ENCODE measurements around the gene DRICH1.
"Not testable (repeated sequence)": the region's sequence is repeated elsewhere in the genome, so short reads cannot be mapped to it uniquely, and the experiment has no call there.

The DRICH1 gene

GRCh38 chr22:23646526-23646925 is 14.4 kb upstream of the DRICH1 start:
- DNase-seq, result not testable (repeated sequence)

- DNase-seq, result not testable (repeated sequence)
These were observed 8.1 kb upstream of the DRICH1 start for GRCh38 chr22:23640206-23640605.

- DNase-seq, result no peak
These were observed 7.5 kb upstream of the DRICH1 start for GRCh38 chr22:23639661-23640060.

- DNase-seq, result no peak
These were observed 6.5 kb upstream of the DRICH1 start for GRCh38 chr22:23638611-23639010.

- DNase-seq, result not testable (repeated sequence)
These were observed 3.2 kb upstream of the DRICH1 start for GRCh38 chr22:23635291-23635690.

GRCh38 chr22:23628056-23628743 is 3.9 kb downstream of the DRICH1 start:
- DNase-seq, result not testable (repeated sequence)

- DNase-seq, result peak; percentile 27 to 43
These were observed 4.6 kb downstream of the DRICH1 start for GRCh38 chr22:23627401-23628055.

- no peak for DNase-seq
These were observed 5.7 kb downstream of the DRICH1 start for GRCh38 chr22:23626286-23626975.

- no peak for DNase-seq
These were observed 9.5 kb downstream of the DRICH1 start for GRCh38 chr22:23622634-23623033.

GRCh38 chr22:23621916-23622315 is 10.2 kb downstream of the DRICH1 start:
- DNase-seq, result not testable (repeated sequence)

GRCh38 chr22:23621082-23621780 is 10.9 kb downstream of the DRICH1 start:
- no peak for DNase-seq

GRCh38 chr22:23613193-23613972 is 18.7 kb downstream of the DRICH1 start:
- DNase-seq, result no peak

- DNase-seq, result no peak
These were observed 21.9 kb downstream of the DRICH1 start for GRCh38 chr22:23609983-23610781.

GRCh38 chr22:23608583-23608982 is 23.5 kb downstream of the DRICH1 start:
- peak in 1 of 2 experiments; percentile 25 for DNase-seq

GRCh38 chr22:23606204-23607131 is 25.7 kb downstream of the DRICH1 start:
- no peak for DNase-seq

- no peak for DNase-seq
These were observed 27.0 kb downstream of the DRICH1 start for GRCh38 chr22:23604939-23605712.

- DNase-seq, result no peak
These were observed 28.9 kb downstream of the DRICH1 start for GRCh38 chr22:23603266-23603665.

- DNase-seq, result no peak
These were observed 33.2 kb downstream of the DRICH1 start for GRCh38 chr22:23598805-23599518.
